GM12878 (cell line): ENCODE measurements around the gene TMEM207. TPM values are rescaled to one million over a fixed set of nuclear protein-coding genes. Genes with fewer than 3 reads are reported as not detected.

Experiments used
- ATAC-seq: fragments of 200-7000 bp; cut with Tn5 transposase; 3 replicates; pipeline ENCODE4 v1.9.1; 2020; ENCODE audit warnings: mild to moderate bottlenecking, moderate library complexity
- Bru-seq: library from RNA; stranded (reverse); fragments of 400-500 nt; gene quantifications from one replicate; lab custom pipeline; 2021; lab: Mats Ljungman, UMichigan
- BruChase-seq, 2 experiments: library from RNA; stranded (reverse); fragments of 400-500 nt; gene quantifications; one replicate each; lab custom pipeline; 2021; lab: Mats Ljungman, UMichigan
- BruUV-seq: library from RNA; stranded (reverse); fragments of 400-500 nt; replicated peaks from 2 replicates; lab custom pipeline; 2021; lab: Mats Ljungman, UMichigan
- CTCF ChIA-PET: fragments of 300-600 bp; sonication (Branson Sonifier 250); formaldehyde crosslinking; extraction: SDS; loops from one replicate; lab custom pipeline; 2021; ENCODE audit warnings: inconsistent platforms; lab: Yijun Ruan, JAX
- POLR2A ChIA-PET: fragments of 350-600 bp; formaldehyde crosslinking; extraction: SDS; loops from one replicate; lab custom pipeline; 2021; ENCODE audit warnings: inconsistent platforms; lab: Charles Lee
- RAD21 ChIA-PET: fragments of 300-600 bp; sonication (Branson Sonifier 250); formaldehyde crosslinking; loops from one replicate; lab custom pipeline; 2023; ENCODE audit warnings: antibody characterized with exemption; ENCODE audit not compliant: unreplicated experiment; lab: Charles Lee
- SMC1A ChIA-PET: fragments of 300-600 bp; sonication (Branson Sonifier 250); formaldehyde crosslinking; loops from one replicate; lab custom pipeline; 2023; ENCODE audit not compliant: unreplicated experiment, uncharacterized antibody; lab: Charles Lee
- DNase-seq: peaks from one replicate; pipeline ENCODE4 v3.0.0-alpha.2; 2011; ENCODE audit warnings: low read depth, low spot score
- FAIRE-seq: peaks from 3 replicates; lab custom pipeline; 2011; peaks lifted over from hg19 to GRCh38; lab: Jason Lieb, UNC
- H2AFZ ChIP-seq: 2 replicates; pipeline ENCODE4 v1.6.0; 2011; ENCODE audit warnings: low read depth, low read length, control low read depth; ENCODE audit not compliant: control insufficient read depth
- H3K27ac ChIP-seq: 2 replicates; pipeline ENCODE4 v1.5.1; 2011; ENCODE audit warnings: control low read depth; ENCODE audit not compliant: control insufficient read depth, insufficient read depth
- H3K27me3 ChIP-seq, 2 experiments: replicated peaks in 1 of 2; 2 replicates each; pipeline versions ENCODE4 v1.6.0 to v1.6.1; 2011; ENCODE audit warnings: low read length in 1 of 2; ENCODE audit not compliant: control insufficient read depth in 2 of 2, insufficient read depth in 2 of 2
- H3K36me3 ChIP-seq, 2 experiments: 2 replicates each; pipeline ENCODE4 v1.5.1; 2011; ENCODE audit warnings: low read length in 1 of 2; ENCODE audit not compliant: control insufficient read depth in 2 of 2, insufficient read depth in 2 of 2
- H3K4me1 ChIP-seq: 2 replicates; pipeline ENCODE4 v1.6.1; 2011; ENCODE audit warnings: mild to moderate bottlenecking, low read length, moderate library complexity, mixed read lengths; ENCODE audit not compliant: control insufficient read depth, insufficient read depth
- H3K4me2 ChIP-seq: 2 replicates; pipeline ENCODE4 v1.6.0; 2011; ENCODE audit warnings: control low read depth; ENCODE audit not compliant: control insufficient read depth, insufficient read depth
- H3K4me3 ChIP-seq: fragments of 200-600 bp; sonication (generic); 2 replicates; pipeline ENCODE4 v1.5.1; 2016
- H3K79me2 ChIP-seq: 2 replicates; pipeline ENCODE4 v1.6.0; 2011; ENCODE audit warnings: low read length; ENCODE audit not compliant: control insufficient read depth, insufficient read depth
- H3K9ac ChIP-seq: 2 replicates; pipeline ENCODE4 v1.8.0; 2011; ENCODE audit warnings: low read length, control low read depth, mixed read lengths; ENCODE audit not compliant: control insufficient read depth, insufficient read depth
- H3K9me3 ChIP-seq: replicated peaks from 3 replicates; pipeline ENCODE4 v1.5.1; 2011; ENCODE audit warnings: mild to moderate bottlenecking, low read length; ENCODE audit not compliant: control insufficient read depth, insufficient read depth
- H4K20me1 ChIP-seq: 2 replicates; pipeline ENCODE4 v1.6.0; 2011; ENCODE audit not compliant: control insufficient read depth, insufficient read depth
- CEBPB ChIP-seq, 2 experiments: fragments of 150-350 bp in 1 of 2; IDR thresholded peaks; 2 replicates each; pipeline ENCODE4 v1.6.1; 2012 to 2014; ENCODE audit warnings: low read depth in 2 of 2, low read length in 2 of 2, borderline replicate concordance in 1 of 2, inconsistent platforms in 1 of 2
- DPF2 ChIP-seq: fragments of 450-650 bp; IDR thresholded peaks from 2 replicates; pipeline ENCODE4 v1.6.1; 2017; ENCODE audit warnings: mild to moderate bottlenecking
- ESRRA ChIP-seq: IDR thresholded peaks from 2 replicates; pipeline ENCODE4 v1.6.1; 2012; ENCODE audit warnings: mild to moderate bottlenecking, low read length, improper control_type of control experiment
- GATAD2B ChIP-seq: fragments of 450-650 bp; conservative IDR thresholded peaks from 2 replicates; pipeline ENCODE4 v1.6.1; 2017; ENCODE audit warnings: low read depth, mild to moderate bottlenecking, moderate library complexity
- JUNB ChIP-seq: IDR thresholded peaks from 2 replicates; pipeline ENCODE4 v1.6.1; 2016; ENCODE audit warnings: antibody characterized with exemption, mild to moderate bottlenecking
- KDM1A ChIP-seq: fragments of 200-600 bp; sonication (generic); IDR thresholded peaks from 2 replicates; pipeline ENCODE4 v1.6.1; 2016; ENCODE audit warnings: borderline replicate concordance
- RUNX3 ChIP-seq: IDR thresholded peaks from 2 replicates; pipeline ENCODE4 v1.6.1; 2012; ENCODE audit warnings: low read length, inconsistent platforms
- SIX5 ChIP-seq: IDR thresholded peaks from 2 replicates; pipeline ENCODE4 v1.6.1; 2011; ENCODE audit warnings: mild to moderate bottlenecking, low read depth, low read length, moderate library complexity; ENCODE audit not compliant: severe bottlenecking
- SMAD5 ChIP-seq: IDR thresholded peaks from 2 replicates; pipeline ENCODE4 v1.6.1; 2016; ENCODE audit warnings: antibody characterized with exemption, low read depth
- SUZ12 ChIP-seq: fragments of 200-600 bp; sonication (generic); IDR thresholded peaks from one replicate; pipeline ENCODE4 v1.6.1; 2018; ENCODE audit warnings: antibody characterized with exemption, mild to moderate bottlenecking; ENCODE audit not compliant: unreplicated experiment
- TBL1XR1 ChIP-seq: IDR thresholded peaks from 2 replicates; pipeline ENCODE4 v1.6.1; 2012; ENCODE audit warnings: low read depth, low read length, improper control_type of control experiment
- WGBS: methylation state at CpG from one replicate; pipeline ENCODE4 v1.1.6; 2016; ENCODE audit warnings: low lambda C conversion rate; ENCODE audit not compliant: insufficient replicate concordance, insufficient coverage; ENCODE audit errors: missing lambda C conversion rate; 5-methylcytosine and 5-hydroxymethylcytosine counted together
- in situ Hi-C: fragments of 300-500 bp; cut with MboI; formaldehyde crosslinking; loops from 9 replicates; pipeline ENCODE4 v1.14.3; 2018; ENCODE audit warnings: mixed read lengths
- intact Hi-C: fragments of 100-400 bp; cut with micrococcal nuclease; formaldehyde crosslinking; loops from one replicate; pipeline ENCODE4 v1.14.2; 2022; ENCODE audit not compliant: unreplicated experiment
- long read RNA-seq, 2 experiments: library from polyadenylated mRNA; unstranded; transcript quantifications; one replicate each; pipeline ENCODE4 v2.0.0, GENCODE V29; 2019 to 2020
- polyA minus RNA-seq, 3 experiments: library from RNA; depleted of rRNA, polyadenylated mRNA; stranded (reverse); fragments of >200 nt; gene quantifications; 2 replicates each; pipeline ENCODE4 v1.2.3, GENCODE V29; 2011
- polyA plus RNA-seq, 11 experiments: library from polyadenylated mRNA; depleted of rRNA in 4 of 11; unstranded in 6 of 11; stranded (reverse) in 5 of 11; fragments of >200 nt; fragmentation: Nextera tagmentation in 4 of 11; fragmentation: Illumina TruSeq in 1 of 11; extraction: Ambion mirVana in 4 of 11; extraction: Trizol in 1 of 11; gene quantifications; 1 replicate in 1 of 11; 2 replicates in 10 of 11; pipeline versions ENCODE4 v1.2.1 to v1.2.3, GENCODE V29; 2011 to 2016; ENCODE audit warnings: inconsistent platforms in 2 of 11, missing spikeins in 2 of 11, low read depth in 1 of 11
- total RNA-seq, 4 experiments: library from RNA; depleted of rRNA in 3 of 4; stranded (reverse); fragments of >200 nt in 3 of 4; fragmentation: Illumina TruSeq in 1 of 4; extraction: Trizol in 1 of 4; gene quantifications; 2 replicates each; pipeline versions ENCODE4 v1.2.1 to v1.2.3, GENCODE V29; 2013 to 2021
- TF ChIP-seq, protein P1 (sequence below): IDR thresholded peaks from 2 replicates; pipeline ENCODE4 v1.6.1; 2011; ENCODE audit warnings: mild to moderate bottlenecking, low read depth, low read length, moderate library complexity; ENCODE audit not compliant: insufficient replicate concordance
- TF ChIP-seq, protein P2 (sequence below): IDR thresholded peaks from 2 replicates; pipeline ENCODE4 v1.6.1; 2012; ENCODE audit warnings: improper control_type of control experiment, low read depth, low read length; ENCODE audit not compliant: insufficient replicate concordance
- TF ChIP-seq, protein P3 (sequence below): fragments of 450-650 bp; IDR thresholded peaks from 2 replicates; pipeline ENCODE4 v1.6.1; 2017; ENCODE audit warnings: borderline replicate concordance

TMEM207 gene
- total RNA-seq (2013; cell fraction: nucleolus; rRNA removed): not detected in 2 replicates
- total RNA-seq (2014; rRNA removed): not detected in 2 replicates
- not detected in 2 replicates for total RNA-seq (2014; rRNA removed; fragmentation: Illumina TruSeq; extraction: Trizol)
- total RNA-seq (2021): not detected in 2 replicates
- polyA plus RNA-seq (2011; ENCODE audit: low read depth): not detected
- polyA plus RNA-seq (2011; rRNA removed): not detected in 2 replicates
- not detected in 2 replicates for polyA plus RNA-seq (2011; cell fraction: cytosol; rRNA removed)
- polyA plus RNA-seq (2011; cell fraction: nucleus; rRNA removed): not detected in 2 replicates
- not detected in 2 replicates for polyA plus RNA-seq (2012)
- polyA plus RNA-seq (2014; fragmentation: Illumina TruSeq; extraction: Trizol): not detected in 2 replicates
- polyA plus RNA-seq (2014; fragmentation: Nextera tagmentation; extraction: Ambion mirVana): not detected
- not detected in 2 replicates for polyA plus RNA-seq (2014; rRNA removed)
- not detected for polyA plus RNA-seq (2016; fragmentation: Nextera tagmentation; extraction: Ambion mirVana)
- not detected in 2 replicates for polyA minus RNA-seq (2011; rRNA and poly(A)+ RNA removed)
- polyA minus RNA-seq (2011; cell fraction: cytosol; rRNA and poly(A)+ RNA removed): not detected in 2 replicates
- not detected in 2 replicates for polyA minus RNA-seq (2011; cell fraction: nucleus; rRNA and poly(A)+ RNA removed)
- Bru-seq, nascent RNA: not detected
- BruChase-seq, experiment 1, labeled RNA remaining after a 6-hour chase: not detected
- BruChase-seq, experiment 2, labeled RNA remaining after a 2-hour chase: not detected
- long read RNA-seq, experiment 1: 0 reads
- long read RNA-seq, experiment 2: 0 reads

DNA sequence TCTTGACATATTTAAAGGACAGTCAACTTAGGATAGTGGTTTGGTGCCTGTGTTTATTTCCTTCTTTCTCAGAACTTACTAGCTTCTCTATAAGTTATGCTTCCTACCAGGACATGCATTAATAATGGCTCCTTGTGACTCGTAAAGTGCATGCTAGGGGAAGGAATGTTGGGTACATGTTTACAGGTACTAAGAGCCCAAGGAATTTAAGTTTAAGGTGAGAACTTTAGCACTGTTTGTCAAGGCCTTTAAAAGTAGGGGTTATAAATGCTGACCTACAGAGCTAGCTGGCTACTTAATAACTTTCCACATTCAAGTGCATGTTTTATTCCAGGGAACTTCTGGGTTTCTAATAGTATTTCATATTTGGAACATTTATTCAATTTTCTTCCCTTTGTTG, at the start of gene TMEM207:
TMEM207 (minus strand) TSS at position 101 of the 400 bp plus-strand sequence; CDS start at position 9, 92 bp downstream.
- Histone ChIP-seq H3K27ac (no peak within 1 kb of the TSS), H3K9ac (no peak within 1 kb of the TSS), H4K20me1 (no peaks in the 10 kb centered on the region), H3K36me3 (no peaks in the 10 kb centered on the region), H3K4me2 (no peak within 1 kb of the TSS), H3K27me3 (no peaks in the 10 kb centered on the region), H2AFZ (no peak within 1 kb of the TSS), H3K9me3 (no peaks in the 10 kb centered on the region), H3K4me1 (no peaks in the 10 kb centered on the region), H3K4me3 (no peak within 1 kb of the TSS), H3K79me2 (no peaks in the 10 kb centered on the region)
- SMC1A ChIA-PET: interaction anchor here (1.4 kb wide), 1 partner anchor 10 kb away, joined by 3 read pairs; no protein-coding TSS in a partner anchor
- BruUV-seq: no TSS peak
- POLR2A ChIA-PET: no interaction called here
- DNase-seq (no peak), ATAC-seq (no peak), FAIRE-seq (no peak)
- CTCF ChIA-PET: interaction anchor here (0.7 to 1.3 kb wide), 3 partner anchors 11 to 493 kb away, joined by 3 to 4 read pairs (median 3); no protein-coding TSS in a partner anchor
- intact Hi-C loops (no loop called here), in situ Hi-C loops (no loop called here)
- WGBS: 0% methylated on average over 1 of the region's 1 CpG
- RAD21 ChIA-PET: no interaction called here
- TF ChIP-seq SUZ12 (no peak), GATAD2B (no peak), JUNB (no peak), DPF2 (no peak), SIX5 (no peak), ESRRA (no peak), KDM1A (no peak), TBL1XR1 (no peak), SMAD5 (no peak), RUNX3 (no peak), CEBPB (IDR thresholded peaks at IDR 0.05; ENCODE audit: borderline replicate concordance in 1 of 2, low read depth in 2 of 2, low read length in 2 of 2) (no peak)
- TF ChIP-seq, protein P1, sequence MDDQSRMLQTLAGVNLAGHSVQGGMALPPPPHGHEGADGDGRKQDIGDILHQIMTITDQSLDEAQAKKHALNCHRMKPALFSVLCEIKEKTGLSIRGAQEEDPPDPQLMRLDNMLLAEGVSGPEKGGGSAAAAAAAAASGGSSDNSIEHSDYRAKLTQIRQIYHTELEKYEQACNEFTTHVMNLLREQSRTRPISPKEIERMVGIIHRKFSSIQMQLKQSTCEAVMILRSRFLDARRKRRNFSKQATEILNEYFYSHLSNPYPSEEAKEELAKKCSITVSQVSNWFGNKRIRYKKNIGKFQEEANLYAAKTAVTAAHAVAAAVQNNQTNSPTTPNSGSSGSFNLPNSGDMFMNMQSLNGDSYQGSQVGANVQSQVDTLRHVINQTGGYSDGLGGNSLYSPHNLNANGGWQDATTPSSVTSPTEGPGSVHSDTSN: no peak
- TF ChIP-seq, protein P2, sequence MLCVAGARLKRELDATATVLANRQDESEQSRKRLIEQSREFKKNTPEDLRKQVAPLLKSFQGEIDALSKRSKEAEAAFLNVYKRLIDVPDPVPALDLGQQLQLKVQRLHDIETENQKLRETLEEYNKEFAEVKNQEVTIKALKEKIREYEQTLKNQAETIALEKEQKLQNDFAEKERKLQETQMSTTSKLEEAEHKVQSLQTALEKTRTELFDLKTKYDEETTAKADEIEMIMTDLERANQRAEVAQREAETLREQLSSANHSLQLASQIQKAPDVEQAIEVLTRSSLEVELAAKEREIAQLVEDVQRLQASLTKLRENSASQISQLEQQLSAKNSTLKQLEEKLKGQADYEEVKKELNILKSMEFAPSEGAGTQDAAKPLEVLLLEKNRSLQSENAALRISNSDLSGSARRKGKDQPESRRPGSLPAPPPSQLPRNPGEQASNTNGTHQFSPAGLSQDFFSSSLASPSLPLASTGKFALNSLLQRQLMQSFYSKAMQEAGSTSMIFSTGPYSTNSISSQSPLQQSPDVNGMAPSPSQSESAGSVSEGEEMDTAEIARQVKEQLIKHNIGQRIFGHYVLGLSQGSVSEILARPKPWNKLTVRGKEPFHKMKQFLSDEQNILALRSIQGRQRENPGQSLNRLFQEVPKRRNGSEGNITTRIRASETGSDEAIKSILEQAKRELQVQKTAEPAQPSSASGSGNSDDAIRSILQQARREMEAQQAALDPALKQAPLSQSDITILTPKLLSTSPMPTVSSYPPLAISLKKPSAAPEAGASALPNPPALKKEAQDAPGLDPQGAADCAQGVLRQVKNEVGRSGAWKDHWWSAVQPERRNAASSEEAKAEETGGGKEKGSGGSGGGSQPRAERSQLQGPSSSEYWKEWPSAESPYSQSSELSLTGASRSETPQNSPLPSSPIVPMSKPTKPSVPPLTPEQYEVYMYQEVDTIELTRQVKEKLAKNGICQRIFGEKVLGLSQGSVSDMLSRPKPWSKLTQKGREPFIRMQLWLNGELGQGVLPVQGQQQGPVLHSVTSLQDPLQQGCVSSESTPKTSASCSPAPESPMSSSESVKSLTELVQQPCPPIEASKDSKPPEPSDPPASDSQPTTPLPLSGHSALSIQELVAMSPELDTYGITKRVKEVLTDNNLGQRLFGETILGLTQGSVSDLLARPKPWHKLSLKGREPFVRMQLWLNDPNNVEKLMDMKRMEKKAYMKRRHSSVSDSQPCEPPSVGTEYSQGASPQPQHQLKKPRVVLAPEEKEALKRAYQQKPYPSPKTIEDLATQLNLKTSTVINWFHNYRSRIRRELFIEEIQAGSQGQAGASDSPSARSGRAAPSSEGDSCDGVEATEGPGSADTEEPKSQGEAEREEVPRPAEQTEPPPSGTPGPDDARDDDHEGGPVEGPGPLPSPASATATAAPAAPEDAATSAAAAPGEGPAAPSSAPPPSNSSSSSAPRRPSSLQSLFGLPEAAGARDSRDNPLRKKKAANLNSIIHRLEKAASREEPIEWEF: no peak
- TF ChIP-seq, protein P3, sequence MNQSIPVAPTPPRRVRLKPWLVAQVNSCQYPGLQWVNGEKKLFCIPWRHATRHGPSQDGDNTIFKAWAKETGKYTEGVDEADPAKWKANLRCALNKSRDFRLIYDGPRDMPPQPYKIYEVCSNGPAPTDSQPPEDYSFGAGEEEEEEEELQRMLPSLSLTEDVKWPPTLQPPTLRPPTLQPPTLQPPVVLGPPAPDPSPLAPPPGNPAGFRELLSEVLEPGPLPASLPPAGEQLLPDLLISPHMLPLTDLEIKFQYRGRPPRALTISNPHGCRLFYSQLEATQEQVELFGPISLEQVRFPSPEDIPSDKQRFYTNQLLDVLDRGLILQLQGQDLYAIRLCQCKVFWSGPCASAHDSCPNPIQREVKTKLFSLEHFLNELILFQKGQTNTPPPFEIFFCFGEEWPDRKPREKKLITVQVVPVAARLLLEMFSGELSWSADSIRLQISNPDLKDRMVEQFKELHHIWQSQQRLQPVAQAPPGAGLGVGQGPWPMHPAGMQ: no peak
